WTC11 (cell line): ENCODE data around the gene MLC1.

Experiments used
- ATF3 ChIP-seq: sonication (generic); formaldehyde crosslinking; conservative IDR thresholded peaks from 2 replicates; pipeline ENCODE4 v1.8.1; 2022; ENCODE audit warnings: mild to moderate bottlenecking, missing genetic modification reagents
- CTCF ChIP-seq: fragments of 200-600 bp; IDR thresholded peaks from 2 replicates; pipeline ENCODE4 v1.8.0; 2022; ENCODE audit warnings: antibody characterized with exemption
- E2F4 ChIP-seq: sonication (generic); formaldehyde crosslinking; IDR thresholded peaks from 2 replicates; pipeline ENCODE4 v1.8.1; 2022; ENCODE audit warnings: low read depth, mild to moderate bottlenecking, moderate library complexity, missing genetic modification reagents, borderline replicate concordance
- E2F5 ChIP-seq: sonication (generic); formaldehyde crosslinking; IDR thresholded peaks from 2 replicates; pipeline ENCODE4 v1.8.1; 2022; ENCODE audit warnings: mild to moderate bottlenecking, moderate library complexity, missing genetic modification reagents
- ESRRA ChIP-seq: sonication (generic); formaldehyde crosslinking; IDR thresholded peaks from 2 replicates; pipeline ENCODE4 v1.8.1; 2022; ENCODE audit warnings: mild to moderate bottlenecking, missing genetic modification reagents, borderline replicate concordance
- IRF2 ChIP-seq: sonication (generic); formaldehyde crosslinking; IDR thresholded peaks from 2 replicates; pipeline ENCODE4 v1.8.0; 2022; ENCODE audit warnings: low read depth, missing genetic modification reagents, borderline replicate concordance
- MAX ChIP-seq: sonication (generic); formaldehyde crosslinking; IDR thresholded peaks from 2 replicates; pipeline ENCODE4 v1.8.0; 2022; ENCODE audit warnings: mild to moderate bottlenecking, missing genetic modification reagents
- NFYB ChIP-seq: sonication (generic); formaldehyde crosslinking; conservative IDR thresholded peaks from 2 replicates; pipeline ENCODE4 v1.8.0; 2022; ENCODE audit warnings: low read depth, missing genetic modification reagents
- PRDM15 ChIP-seq: sonication (generic); formaldehyde crosslinking; IDR thresholded peaks from 2 replicates; pipeline ENCODE4 v1.8.0; 2022; ENCODE audit warnings: missing genetic modification reagents
- USF1 ChIP-seq: sonication (generic); formaldehyde crosslinking; IDR thresholded peaks from 2 replicates; pipeline ENCODE4 v1.8.0; 2022; ENCODE audit warnings: mild to moderate bottlenecking, missing genetic modification reagents
- ZNF121 ChIP-seq: sonication (generic); formaldehyde crosslinking; IDR thresholded peaks from 2 replicates; pipeline ENCODE4 v1.8.0; 2023; ENCODE audit warnings: missing genetic modification reagents
- ZNF263 ChIP-seq: sonication (generic); formaldehyde crosslinking; IDR thresholded peaks from 2 replicates; pipeline ENCODE4 v1.8.1; 2022; ENCODE audit warnings: low read depth, mild to moderate bottlenecking, moderate library complexity, missing genetic modification reagents

- TF ChIP-seq CTCF = no peak
- no peak for TF ChIP-seq ATF3 (CRISPR knock-in tag)
- TF ChIP-seq ESRRA = no peak
- TF ChIP-seq IRF2 (CRISPR knock-in tag) = no peak
- TF ChIP-seq E2F5 (CRISPR knock-in tag) = no peak
- TF ChIP-seq ZNF121 (CRISPR knock-in tag) = no peak
- no peak for TF ChIP-seq ZNF263 (CRISPR knock-in tag)
- no peak for TF ChIP-seq USF1 (CRISPR knock-in tag)
- no peak for TF ChIP-seq MAX (CRISPR knock-in tag)
- no peak for TF ChIP-seq PRDM15 (CRISPR knock-in tag)
- TF ChIP-seq NFYB (CRISPR knock-in tag) = no peak
- TF ChIP-seq E2F4 = no peak
Observed at GRCh38 chr22:50009765-50010675, 75.2 kb downstream of the MLC1 start.
